NCI-H2171 (cell line): ENCODE results near the gene TANK.
"Not testable (repeated sequence)": the region's sequence is repeated elsewhere in the genome, so short reads cannot be mapped to it uniquely, and the experiment has no call there.

Experiments
- DNase-seq: peaks from one replicate; lab custom pipeline; 2025; lab: John Stamatoyannopoulos, UW

Gene TANK

DNA sequence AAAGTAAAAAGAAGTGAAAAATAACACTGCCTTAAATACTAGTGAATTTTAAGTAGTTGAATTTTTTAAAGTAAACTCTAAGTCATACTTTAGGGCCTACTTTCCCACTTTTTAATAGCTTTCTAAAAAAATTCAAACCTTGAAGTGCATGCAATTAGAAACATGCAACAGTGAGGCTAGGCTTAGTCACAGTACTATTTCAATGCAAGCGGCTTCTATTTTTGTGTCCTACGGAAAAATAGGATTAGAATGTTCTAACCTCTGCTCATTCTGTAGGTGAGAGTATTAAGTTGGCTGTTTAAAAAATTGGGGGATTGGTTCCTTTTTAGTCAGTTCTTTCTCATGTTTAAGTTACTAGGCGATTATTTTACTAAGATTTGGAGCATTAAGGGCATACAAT, 108.9 kb downstream of the TANK start:
- no peak for DNase-seq

DNA sequence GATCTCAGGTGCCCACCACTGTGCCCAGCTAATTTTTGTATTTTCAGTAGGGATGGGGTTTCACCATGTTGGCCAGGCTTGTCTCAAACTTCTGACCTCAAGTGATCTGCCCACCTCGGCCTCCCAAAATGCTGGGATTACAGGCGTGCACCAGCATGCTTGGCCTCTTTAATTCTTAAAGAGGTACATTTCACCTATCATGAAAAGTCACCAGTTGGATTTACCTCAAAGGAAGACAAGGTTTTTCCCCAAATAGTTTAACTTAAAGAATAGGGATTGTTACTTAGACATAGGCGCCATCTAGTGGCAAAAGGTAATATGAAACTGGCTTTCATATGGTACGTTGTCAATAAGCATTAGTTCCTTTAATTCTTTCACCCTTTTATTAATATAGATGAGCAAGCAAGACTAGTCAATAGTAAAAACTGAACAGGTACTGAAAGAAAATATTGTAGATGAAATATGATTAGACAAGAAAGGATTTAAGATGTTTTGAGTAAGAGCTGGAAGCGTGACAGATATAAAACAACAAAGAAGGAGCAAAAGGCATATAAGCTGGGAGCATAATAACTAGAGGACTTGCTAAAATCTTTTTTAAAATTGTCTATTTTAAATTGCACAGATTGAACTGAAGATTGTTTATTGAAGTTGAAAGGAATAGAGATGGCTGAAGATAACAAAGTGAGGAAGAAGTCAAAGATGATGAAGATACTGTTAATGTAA, 113.0 kb downstream of the TANK start:
- DNase-seq, result peak; percentile 50

GRCh38 chr2:161278564-161279229, 118.5 kb downstream of the TANK start:
- not testable (repeated sequence) for DNase-seq

GRCh38 chr2:161279230-161279815, 119.1 kb downstream of the TANK start:
- not testable (repeated sequence) for DNase-seq

DNA sequence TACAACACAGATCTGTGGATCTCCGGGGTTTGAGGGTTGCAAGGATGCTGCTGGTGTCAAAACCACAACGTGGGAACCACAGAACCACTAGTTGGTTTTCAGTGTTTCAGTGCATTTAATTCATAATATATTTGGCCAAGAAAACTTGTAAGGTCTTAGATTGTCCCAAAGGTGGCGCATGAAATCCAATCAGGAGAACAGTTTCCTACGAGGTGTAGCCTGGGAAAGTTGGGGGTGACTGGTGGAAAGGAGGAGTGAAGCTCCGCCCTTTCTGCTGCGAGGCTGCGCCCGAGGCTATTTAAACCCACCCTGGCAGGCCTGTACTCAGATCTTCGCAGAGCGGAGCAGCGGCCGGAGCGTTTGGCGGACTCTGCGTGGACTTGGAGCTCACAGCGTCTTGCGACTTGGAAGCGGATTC, 120.7 kb downstream of the TANK start:
- not testable (repeated sequence) for DNase-seq

DNA sequence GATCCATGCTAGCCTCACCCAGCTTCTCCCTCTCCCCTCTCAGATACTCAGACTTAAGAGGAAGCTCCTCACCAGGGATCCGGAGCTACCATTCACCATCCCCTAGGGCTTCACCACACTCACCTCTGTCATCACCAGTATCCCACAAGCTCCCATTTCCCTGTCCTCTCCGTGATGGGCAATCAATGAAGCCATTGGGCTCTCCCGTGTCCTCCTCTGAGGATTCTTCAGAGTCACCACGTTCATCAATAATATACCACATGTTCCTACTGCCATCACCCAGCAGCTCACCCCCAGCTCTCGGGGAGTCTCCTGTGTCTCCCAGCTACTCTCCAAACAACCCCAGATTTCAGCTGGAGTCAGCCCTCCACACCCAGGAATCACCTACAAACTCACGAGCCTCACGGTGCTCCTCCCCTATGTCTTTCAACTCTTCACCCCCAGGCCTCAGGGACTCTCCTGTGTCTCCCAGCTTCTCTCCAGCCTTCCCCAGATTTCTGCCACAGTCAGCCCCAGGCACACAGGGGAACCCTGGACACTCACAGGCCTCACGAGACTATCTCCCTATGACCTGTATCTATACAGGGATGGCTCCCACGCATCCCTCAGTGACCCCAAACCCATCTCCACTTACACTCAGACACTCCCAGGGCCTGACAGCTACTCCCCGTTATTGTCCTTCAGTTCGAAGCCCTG, 121.5 kb downstream of the TANK start:
- not testable (repeated sequence) for DNase-seq

- not testable (repeated sequence) for DNase-seq
Measured at GRCh38 chr2:161282311-161282644, 122.0 kb downstream of the TANK start.

GRCh38 chr2:161283926-161284325, 123.7 kb downstream of the TANK start:
- DNase-seq, result no peak
